A549 (cell line): ENCODE measurements around the gene INTS7.

Experiments
- JUN ChIP-seq, 2 experiments: fragments of >200 bp; sonication (Bioruptor Twin); formaldehyde crosslinking; IDR thresholded peaks; 2 replicates in 1 of 2; 3 replicates in 1 of 2; pipeline ENCODE4 v1.6.1; 2016 to 2017
- RAD21 ChIP-seq, 2 experiments: fragments of >200 bp in 1 of 2; sonication (Bioruptor Twin) in 1 of 2; formaldehyde crosslinking in 1 of 2; IDR thresholded peaks in 1 of 2; conservative IDR thresholded peaks in 1 of 2; 2 replicates in 1 of 2; 3 replicates in 1 of 2; pipeline ENCODE4 v1.6.1; 2012 to 2018; ENCODE audit warnings: inconsistent platforms in 1 of 2
- TF ChIP-seq, protein P1 (sequence below): fragments of >200 bp; sonication (Bioruptor Twin); formaldehyde crosslinking; IDR thresholded peaks from 3 replicates; pipeline ENCODE4 v1.5.1; 2016

DNA sequence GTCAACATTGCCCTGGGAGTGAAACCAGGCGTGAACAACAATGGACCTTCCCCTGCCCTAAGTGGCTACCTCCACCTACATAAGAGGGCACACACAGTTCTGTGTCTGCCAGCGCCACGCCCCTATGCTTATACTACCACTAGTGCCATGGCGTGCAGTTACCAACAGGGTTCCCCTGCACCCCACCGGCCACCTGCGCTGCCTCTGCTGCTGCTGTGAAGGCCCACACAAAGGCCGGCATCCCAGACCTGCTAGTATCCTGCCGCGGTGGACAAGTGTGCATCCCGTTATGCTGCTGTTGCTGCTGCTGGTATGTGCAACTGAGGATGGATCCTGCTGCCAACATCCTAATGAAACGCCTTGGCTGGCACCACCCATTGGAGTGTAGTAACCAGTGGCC lies 75.7 kb downstream of the INTS7 start:
- TF ChIP-seq, protein P1, sequence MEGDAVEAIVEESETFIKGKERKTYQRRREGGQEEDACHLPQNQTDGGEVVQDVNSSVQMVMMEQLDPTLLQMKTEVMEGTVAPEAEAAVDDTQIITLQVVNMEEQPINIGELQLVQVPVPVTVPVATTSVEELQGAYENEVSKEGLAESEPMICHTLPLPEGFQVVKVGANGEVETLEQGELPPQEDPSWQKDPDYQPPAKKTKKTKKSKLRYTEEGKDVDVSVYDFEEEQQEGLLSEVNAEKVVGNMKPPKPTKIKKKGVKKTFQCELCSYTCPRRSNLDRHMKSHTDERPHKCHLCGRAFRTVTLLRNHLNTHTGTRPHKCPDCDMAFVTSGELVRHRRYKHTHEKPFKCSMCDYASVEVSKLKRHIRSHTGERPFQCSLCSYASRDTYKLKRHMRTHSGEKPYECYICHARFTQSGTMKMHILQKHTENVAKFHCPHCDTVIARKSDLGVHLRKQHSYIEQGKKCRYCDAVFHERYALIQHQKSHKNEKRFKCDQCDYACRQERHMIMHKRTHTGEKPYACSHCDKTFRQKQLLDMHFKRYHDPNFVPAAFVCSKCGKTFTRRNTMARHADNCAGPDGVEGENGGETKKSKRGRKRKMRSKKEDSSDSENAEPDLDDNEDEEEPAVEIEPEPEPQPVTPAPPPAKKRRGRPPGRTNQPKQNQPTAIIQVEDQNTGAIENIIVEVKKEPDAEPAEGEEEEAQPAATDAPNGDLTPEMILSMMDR: no peak
- TF ChIP-seq JUN (IDR thresholded peaks at IDR 0.05): no peak
- no peak for TF ChIP-seq RAD21 (conservative IDR thresholded peaks at IDR 0.05 in 1 of 2, IDR thresholded peaks at IDR 0.05 in 1 of 2)
